Measurements from ENCODE around the gene ZFP69B.

- TF ChIP-seq CTCF (IDR thresholded peaks at IDR 0.05) (no peak), EZH2 (IDR thresholded peaks at IDR 0.05; ENCODE audit: borderline replicate concordance, insufficient read depth, low read depth, low read length, poor library complexity, severe bottlenecking) (no peak)
Observed at GRCh38 chr1:40423264-40423642, 27.0 kb upstream of the ZFP69B start.
